Anterior cingulate cortex (tissue), 58 donors: Measurements from ENCODE around the gene RBBP9.
"Not testable (repeated sequence)": the region's sequence is repeated elsewhere in the genome, so short reads cannot be mapped to it uniquely, and the experiment has no call there.

ENCODE experiments used
- DNase-seq, 58 donors: peaks; one replicate each; lab custom pipeline; 2025; lab: John Stamatoyannopoulos, UW

RBBP9 gene

DNA sequence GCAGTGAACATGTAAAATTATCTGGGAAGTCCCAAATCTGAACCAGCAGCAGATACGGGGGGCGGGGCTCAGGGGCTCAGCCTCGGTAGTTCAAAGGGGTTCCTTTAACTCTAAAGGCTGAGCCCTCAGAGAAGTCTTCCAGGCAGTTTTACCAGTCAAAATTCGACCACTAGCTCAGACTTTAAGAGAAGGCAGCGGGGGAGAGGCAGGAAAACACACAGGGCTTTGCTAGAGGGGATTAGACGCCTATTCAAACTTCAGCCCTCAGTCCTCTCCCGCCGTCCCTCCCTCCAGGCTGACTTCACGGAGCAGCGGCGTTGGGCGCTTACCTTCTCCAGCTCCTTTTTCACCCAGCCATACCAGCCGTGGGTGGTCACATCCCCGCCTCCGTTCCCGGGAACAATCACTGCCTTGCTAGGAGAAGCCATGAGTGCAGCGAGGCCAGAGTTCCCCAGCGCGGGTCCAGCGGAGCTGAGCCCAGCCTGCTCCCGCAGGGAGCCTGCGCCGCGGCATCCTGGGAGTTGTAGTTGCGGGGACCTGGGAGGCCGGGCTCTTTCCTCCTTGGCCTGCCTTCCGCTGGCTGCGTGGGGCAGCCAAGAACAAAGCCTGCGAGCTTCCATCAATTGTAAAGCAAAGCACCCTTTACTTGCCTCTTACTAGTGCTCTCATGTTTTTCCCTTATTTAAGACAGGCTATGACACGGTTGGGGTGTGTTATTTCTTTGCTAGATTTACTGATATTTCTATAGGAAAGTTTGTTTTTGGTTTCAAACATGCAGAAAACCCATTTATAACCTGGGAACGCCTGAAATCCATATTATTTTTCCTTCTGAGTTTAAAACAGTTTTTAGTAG, at the start of gene RBBP9:
Gene RBBP9 (minus strand): TSS at position 486 of the 853 bp plus-strand sequence. CDS start 58 bp downstream, at position 428.
- peak; percentile 9 to 91 (median 76) for DNase-seq

- DNase-seq, result no peak
These were observed 48.5 kb upstream of the RBBP9 start for GRCh38 chr20:18545566-18545965.

DNA sequence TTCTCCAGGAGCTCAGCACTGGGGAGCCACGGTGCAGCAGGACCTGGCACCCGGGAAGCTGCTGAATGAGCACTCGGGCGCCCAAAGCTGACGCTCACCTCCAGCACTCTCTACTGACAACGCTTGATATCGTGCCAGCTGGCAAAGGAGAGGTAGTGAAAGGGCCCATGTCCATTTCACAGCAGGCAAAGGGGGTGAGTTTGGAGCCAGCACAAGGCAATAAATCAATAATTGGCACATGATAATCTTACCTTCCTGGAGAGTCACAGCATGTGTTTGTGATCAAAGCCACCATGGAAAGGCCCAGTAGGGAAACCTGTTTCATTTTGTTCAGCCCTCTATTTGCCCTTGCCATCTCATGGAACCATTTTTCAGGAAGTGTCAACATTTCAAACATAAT, 46.9 kb upstream of the RBBP9 start:
- DNase-seq, result peak in 1 of 58 donors; percentile 25

GRCh38 chr20:18543216-18543615, 46.2 kb upstream of the RBBP9 start:
- peak in 1 of 58 donors; percentile 6 for DNase-seq

GRCh38 chr20:18541741-18542140, 44.7 kb upstream of the RBBP9 start:
- no peak for DNase-seq

DNA sequence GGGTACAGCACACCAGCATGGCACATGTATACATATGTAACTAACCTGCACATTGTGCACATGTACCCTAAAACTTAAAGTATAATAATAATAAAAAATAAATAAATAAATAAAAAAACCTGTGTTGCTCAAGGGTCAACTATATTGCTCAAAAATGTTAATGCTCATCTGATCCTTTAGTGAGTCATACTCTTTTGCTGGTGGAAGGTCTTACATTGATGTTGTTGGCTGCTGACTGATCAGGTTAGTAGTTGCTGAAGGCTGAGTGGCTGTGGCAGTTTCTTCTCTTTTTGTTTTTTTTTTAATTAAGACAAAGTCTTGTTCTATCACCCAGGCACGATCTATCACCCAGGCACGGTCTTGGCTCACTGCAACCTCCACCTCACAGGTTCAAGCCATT, 40.6 kb upstream of the RBBP9 start:
- DNase-seq, result no peak

GRCh38 chr20:18533978-18534644, 37.1 kb upstream of the RBBP9 start:
- DNase-seq, result no peak

DNA sequence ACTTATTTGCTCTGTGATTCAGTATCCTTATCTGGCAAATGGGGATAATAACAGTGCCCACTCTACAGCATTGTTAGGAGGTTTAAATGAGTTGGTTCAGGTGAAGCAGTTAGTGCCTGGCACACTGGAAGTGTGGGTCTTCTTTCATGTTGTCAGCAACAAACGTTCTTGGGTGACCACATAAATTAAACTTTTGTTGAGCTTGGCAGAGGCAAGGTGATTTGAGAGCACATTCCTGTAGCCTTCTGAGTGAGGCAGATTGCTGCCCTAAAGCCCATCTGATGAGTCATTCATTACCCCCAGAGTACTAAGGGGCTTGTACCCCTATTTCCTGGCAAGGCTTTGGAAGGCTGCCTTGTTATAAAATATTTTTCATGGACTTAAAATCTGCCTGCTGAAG, 36.5 kb upstream of the RBBP9 start:
- no peak for DNase-seq

DNA sequence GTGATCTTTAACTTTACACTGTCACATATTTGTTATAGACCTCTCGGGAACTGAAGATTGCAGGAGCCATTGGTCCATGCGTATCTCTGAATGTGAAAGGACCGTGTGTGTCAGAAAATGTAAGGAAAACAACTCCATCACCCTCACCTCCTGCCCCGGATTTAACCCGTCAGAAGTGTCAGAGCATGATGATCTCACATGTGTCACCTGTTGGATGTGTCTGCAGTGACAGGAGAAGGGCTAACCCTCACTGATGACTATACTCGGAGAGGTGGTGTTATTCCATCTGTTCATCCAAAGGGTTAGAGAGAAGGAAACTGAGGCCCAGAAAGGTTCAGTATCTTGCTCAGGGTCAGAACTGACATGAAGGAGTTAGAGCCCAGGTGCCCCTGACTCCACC, 35.6 kb upstream of the RBBP9 start:
- no peak for DNase-seq

- DNase-seq, result no peak
These were observed 32.0 kb upstream of the RBBP9 start for GRCh38 chr20:18529041-18529440.

- no peak for DNase-seq
These were observed 30.8 kb upstream of the RBBP9 start for GRCh38 chr20:18527836-18528235.

DNA sequence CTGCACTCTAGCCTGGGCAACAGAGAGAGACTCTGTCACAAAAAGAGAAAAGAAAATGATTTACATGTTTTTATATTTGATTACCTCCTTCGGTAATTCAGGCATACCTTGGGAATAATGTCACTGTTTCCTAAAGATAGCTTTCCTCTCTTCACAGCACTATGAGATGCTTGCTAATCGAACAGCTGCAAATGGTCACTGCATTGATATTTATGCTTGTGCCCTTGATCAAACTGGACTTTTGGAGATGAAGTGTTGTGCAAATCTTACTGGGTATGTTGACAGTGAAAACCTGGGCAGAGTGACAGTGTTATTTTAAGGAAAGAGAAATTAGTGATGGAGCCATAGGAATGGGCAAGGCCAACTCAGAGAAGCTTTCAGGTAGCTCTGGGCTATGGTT, 30.3 kb upstream of the RBBP9 start:
- DNase-seq, result no peak

DNA sequence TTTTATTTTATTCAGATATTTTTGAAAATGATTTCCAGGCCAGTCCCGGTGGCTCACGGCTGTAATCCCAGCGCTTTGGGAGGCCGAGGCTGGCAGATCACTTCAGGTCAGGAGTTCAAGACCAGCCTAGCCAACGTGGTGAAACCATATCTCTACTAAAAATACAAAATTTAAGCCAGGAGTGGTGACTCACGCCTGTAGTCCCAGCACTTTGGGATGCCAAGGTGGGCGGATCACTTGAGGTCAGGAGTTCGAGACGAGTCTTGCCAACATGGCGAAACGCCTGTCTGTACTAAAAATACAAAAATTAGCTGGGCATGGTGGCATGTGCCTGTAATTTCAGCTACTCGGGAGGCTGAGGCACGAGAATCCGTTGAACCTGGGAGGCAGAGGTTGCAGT, 29.7 kb upstream of the RBBP9 start:
- DNase-seq, result not testable (repeated sequence)

GRCh38 chr20:18524646-18525045, 27.6 kb upstream of the RBBP9 start:
- no peak for DNase-seq

DNA sequence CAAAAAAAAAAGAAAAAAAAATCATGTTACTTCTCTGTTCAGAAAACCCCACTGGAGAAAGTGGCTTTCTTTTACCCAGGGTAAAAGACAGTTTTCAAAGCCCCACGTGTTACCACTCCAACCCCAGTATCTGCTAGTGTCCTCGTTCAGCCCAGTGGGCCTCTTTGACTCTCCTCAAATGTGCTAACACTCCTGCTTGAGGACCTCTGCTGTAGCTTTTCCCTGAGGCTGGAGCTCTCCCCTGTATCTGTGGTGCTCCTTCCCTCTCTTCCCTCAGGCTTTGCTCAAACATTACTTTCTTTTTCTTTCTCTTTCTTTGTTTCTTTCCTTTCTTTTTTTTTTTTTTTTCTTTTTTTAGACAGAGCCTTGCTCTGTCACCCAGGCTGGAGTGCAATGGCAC, 26.0 kb upstream of the RBBP9 start:
- DNase-seq, result no peak

DNA sequence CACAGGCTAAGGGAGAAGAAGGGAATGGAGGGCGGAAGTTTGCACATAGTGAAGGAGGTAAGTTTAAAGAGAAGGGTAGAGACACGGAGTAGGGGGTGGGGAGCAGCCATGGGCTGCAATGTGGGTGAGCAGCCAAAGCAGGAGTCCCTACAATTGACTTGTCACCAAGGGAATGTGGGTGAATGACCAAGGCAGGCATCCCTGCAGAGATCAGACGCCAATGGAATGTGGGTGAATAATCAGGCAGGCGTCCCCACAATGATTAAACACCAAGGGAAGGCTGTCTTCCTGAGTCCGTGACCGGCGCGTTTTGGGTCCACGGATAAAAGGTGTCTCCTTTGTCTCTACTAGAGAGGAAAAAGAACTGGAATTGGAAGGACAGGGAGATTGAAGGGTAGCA, 25.0 kb upstream of the RBBP9 start:
- not testable (repeated sequence) for DNase-seq

DNA sequence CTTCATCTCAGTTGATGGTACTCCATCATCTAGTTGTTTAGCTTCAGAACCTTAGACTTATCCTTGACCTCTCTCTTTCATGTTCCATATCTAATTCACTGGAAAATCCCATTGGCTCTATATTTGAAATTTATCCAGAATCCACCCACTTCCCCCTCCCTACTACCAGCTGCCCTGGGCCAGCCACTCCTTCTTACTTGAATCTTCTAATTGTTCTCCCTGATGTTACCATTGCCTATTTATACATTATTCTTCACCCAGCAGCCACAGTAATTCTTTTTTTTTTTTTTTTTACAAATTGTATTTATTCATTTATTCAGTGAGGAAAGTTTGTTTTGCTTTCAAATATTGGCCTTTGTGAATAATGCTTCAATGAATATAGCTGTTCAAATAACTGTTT, 18.9 kb upstream of the RBBP9 start:
- no peak for DNase-seq

DNA sequence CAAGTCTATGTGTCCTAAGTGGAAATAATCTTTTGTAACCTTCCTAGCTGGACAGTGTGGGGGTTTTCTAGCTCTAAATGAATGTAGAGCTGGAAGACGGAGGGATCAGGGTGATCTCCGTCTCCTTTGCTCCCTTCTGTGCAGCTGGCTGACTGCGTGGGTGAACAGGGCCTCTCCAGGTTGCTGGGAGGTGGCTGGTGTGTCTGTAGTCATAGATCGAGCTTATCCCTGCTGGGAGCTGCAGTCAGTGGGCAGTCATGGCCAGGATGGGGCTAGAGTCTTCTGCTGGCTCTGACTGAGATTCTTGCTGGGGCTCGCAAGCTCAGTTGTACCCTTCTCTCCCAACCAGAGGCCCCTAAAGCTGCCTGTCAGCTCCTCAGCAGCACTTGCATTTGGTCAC, 17.1 kb upstream of the RBBP9 start:
- DNase-seq, result no peak

DNA sequence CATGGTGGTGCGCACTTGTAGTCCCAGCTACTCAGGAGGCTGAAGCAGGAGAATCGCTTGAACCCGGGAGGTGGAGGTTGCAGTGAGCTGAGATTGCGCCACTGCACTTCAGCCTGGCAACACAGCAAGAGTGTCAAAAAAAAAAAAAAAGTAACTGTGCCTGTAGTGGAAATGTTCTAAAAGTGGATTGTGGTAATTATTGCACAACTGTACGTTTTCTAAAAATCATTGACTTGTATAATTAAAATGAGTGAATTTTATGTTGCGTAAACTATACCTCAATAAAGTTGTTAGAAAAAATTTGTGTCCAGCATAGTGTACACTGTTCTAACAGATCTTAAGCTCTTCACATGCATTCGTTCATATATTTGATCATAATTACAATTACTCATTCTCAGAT, 16.2 kb upstream of the RBBP9 start:
- no peak for DNase-seq

DNA sequence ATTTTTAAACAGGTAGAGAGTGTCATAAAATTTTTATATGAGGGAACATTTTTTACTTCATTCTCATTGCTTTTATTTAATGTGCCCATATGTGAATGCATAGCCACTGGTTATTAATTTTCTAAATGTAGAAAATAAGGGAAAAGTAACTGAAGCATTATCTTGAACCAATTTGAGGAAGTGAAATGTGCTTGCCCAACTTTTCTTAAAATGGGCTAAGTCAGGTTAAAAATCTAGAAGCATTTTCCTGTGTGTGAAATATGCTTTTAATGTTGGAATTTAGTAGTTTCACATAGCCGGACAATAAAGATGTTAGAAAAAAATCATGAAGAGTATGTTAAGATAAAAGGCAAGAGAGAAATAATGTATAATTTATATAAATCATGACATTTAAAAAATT, 14.5 kb upstream of the RBBP9 start:
- no peak for DNase-seq

DNA sequence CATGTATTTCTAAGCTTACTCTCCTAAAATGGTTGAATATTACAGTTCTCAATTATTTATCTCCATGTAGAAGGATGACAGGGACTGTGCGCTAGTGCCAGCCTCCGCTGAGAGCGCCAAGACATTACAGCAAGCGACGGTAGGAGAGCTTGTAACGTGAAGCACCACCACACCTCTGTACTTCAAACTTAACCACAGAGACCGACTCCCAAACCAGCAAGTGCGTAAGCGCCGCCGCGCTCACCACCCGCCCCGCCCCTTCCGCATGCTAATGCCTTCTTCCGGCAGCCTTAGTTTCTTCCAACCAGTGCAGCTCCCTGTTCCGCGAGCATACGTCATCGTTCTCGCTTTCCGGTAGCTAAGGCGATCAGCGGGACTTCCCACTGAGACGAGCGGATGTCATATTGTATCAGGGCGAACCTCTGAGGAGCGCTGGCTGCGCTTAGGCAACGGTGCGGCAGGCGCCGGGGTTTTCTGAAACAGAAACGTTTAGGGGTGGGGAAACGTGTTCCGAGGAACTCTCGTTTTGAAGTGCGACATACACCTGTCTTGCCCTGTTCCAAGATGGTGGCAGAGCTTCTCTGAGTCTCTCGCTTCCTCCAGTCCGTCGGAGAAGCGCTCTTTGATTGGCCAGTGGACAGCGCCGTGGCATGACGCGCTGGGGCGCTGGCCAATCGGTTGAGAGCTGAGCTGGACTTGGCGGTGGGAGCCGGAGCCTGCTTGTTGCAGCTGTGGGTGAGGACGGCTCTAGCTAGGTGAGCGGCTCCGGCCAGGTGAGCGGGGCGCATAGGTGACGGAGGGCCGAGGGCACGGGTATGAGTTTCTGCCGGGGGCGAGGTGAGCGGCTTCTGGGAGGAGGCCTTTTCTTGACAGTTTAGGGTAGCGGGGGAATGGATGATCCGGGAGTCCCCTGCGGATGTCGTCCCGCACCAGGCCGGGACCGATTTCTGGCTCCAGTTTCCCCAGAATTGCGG, 10.5 kb upstream of the RBBP9 start, which contains the start of gene SEC23B:
Gene SEC23B (plus strand): TSS at position 723 of the 974 bp plus-strand sequence. CDS start 2,896 bp downstream, outside the sequence.
- peak; percentile 89 to 100 (median 97) for DNase-seq
